WTC11 (cell line): ENCODE measurements around the gene MINDY1.

Experiments used
- ATF1 ChIP-seq: sonication (generic); formaldehyde crosslinking; IDR thresholded peaks from 2 replicates; pipeline ENCODE4 v1.8.1; 2023; ENCODE audit warnings: mild to moderate bottlenecking, moderate library complexity, missing genetic modification reagents
- ATF2 ChIP-seq: sonication (generic); formaldehyde crosslinking; IDR thresholded peaks from 2 replicates; pipeline ENCODE4 v1.8.1; 2022; ENCODE audit warnings: low read depth, missing genetic modification reagents, borderline replicate concordance
- ATF6 ChIP-seq: sonication (generic); formaldehyde crosslinking; IDR thresholded peaks from 2 replicates; pipeline ENCODE4 v1.8.1; 2023; ENCODE audit warnings: mild to moderate bottlenecking, missing genetic modification reagents
- CTCF ChIP-seq: fragments of 200-600 bp; IDR thresholded peaks from 2 replicates; pipeline ENCODE4 v1.8.0; 2022; ENCODE audit warnings: antibody characterized with exemption
- FOXJ3 ChIP-seq: sonication (generic); formaldehyde crosslinking; IDR thresholded peaks from 2 replicates; pipeline ENCODE4 v1.9.0; 2021; ENCODE audit warnings: missing genetic modification reagents, mild to moderate bottlenecking, borderline replicate concordance
- JUN ChIP-seq: sonication (generic); formaldehyde crosslinking; IDR thresholded peaks from 2 replicates; pipeline ENCODE4 v1.8.0; 2023; ENCODE audit warnings: mild to moderate bottlenecking, missing genetic modification reagents
- MLX ChIP-seq: sonication (generic); formaldehyde crosslinking; IDR thresholded peaks from 2 replicates; pipeline ENCODE4 v1.8.1; 2023; ENCODE audit warnings: mild to moderate bottlenecking, missing genetic modification reagents, moderate library complexity
- PREB ChIP-seq: sonication (generic); formaldehyde crosslinking; IDR thresholded peaks from 2 replicates; pipeline ENCODE4 v1.8.1; 2022; ENCODE audit warnings: mild to moderate bottlenecking, missing genetic modification reagents, moderate library complexity, borderline replicate concordance
- USF2 ChIP-seq: sonication (generic); formaldehyde crosslinking; IDR thresholded peaks from 2 replicates; pipeline ENCODE4 v1.8.1; 2023; ENCODE audit warnings: mild to moderate bottlenecking, missing genetic modification reagents, moderate library complexity

- no peak for TF ChIP-seq CTCF
- TF ChIP-seq USF2 (CRISPR knock-in tag) = no peak
- no peak for TF ChIP-seq MLX
- TF ChIP-seq FOXJ3 (CRISPR knock-in tag) = no peak
- no peak for TF ChIP-seq PREB (CRISPR knock-in tag)
- no peak for TF ChIP-seq ATF6 (CRISPR knock-in tag)
- TF ChIP-seq JUN = no peak
- no peak for TF ChIP-seq ATF2 (CRISPR knock-in tag)
- TF ChIP-seq ATF1 = no peak
These were observed 41.9 kb upstream of the MINDY1 start for GRCh38 chr1:151048645-151049032.
